CD4-positive, alpha-beta T cell (primary cell): ENCODE measurements around the gene LARGE1. TPM values are rescaled to one million over a fixed set of nuclear protein-coding genes. Genes with fewer than 3 reads are reported as not detected.

Source experiments
- ATAC-seq: fragments of 200-7000 bp; cut with Tn5 transposase; one replicate; pipeline ENCODE4 v1.10.0; 2022; ENCODE audit warnings: mild to moderate bottlenecking; ENCODE audit not compliant: poor library complexity
- CTCF ChIA-PET: fragments of 350-600 bp; sonication (Branson Sonifier 250); formaldehyde crosslinking; loops from one replicate; lab custom pipeline; 2021; ENCODE audit warnings: antibody characterized with exemption, inconsistent platforms; lab: Charles Lee
- POLR2A ChIA-PET: fragments of 350-600 bp; sonication (Branson Sonifier 250); formaldehyde crosslinking; loops from one replicate; lab custom pipeline; 2021; ENCODE audit warnings: antibody characterized with exemption, inconsistent platforms; lab: Charles Lee
- DNase-seq, 14 experiments: peaks; one replicate each; pipeline ENCODE4 v3.0.0-alpha.2; 2013 to 2020; ENCODE audit warnings: mixed read lengths in 2 of 14
- H3K27ac ChIP-seq, 2 donors: one replicate each; pipeline versions ENCODE4 v1.5.1 to v1.7.0; 2013; ENCODE audit warnings: low read length in 2 of 2, low read depth in 1 of 2, mild to moderate bottlenecking in 1 of 2
- H3K27me3 ChIP-seq, 2 experiments: 1 replicate in 1 of 2; 2 replicates in 1 of 2; pipeline versions ENCODE4 v1.6.1 to v1.7.0; 2013; ENCODE audit warnings: low read length in 2 of 2, control low read depth in 1 of 2, mild to moderate bottlenecking in 1 of 2, moderate library complexity in 1 of 2; ENCODE audit not compliant: insufficient read depth in 2 of 2, control insufficient read depth in 1 of 2
- H3K36me3 ChIP-seq: one replicate; pipeline ENCODE4 v1.6.1; 2013; ENCODE audit warnings: low read length, control low read depth; ENCODE audit not compliant: insufficient read depth
- H3K4me1 ChIP-seq: one replicate; pipeline ENCODE4 v1.6.1; 2013; ENCODE audit warnings: low read length, control low read depth; ENCODE audit not compliant: insufficient read depth
- H3K4me3 ChIP-seq: one replicate; pipeline ENCODE4 v1.5.1; 2013; ENCODE audit warnings: mild to moderate bottlenecking, low read length, moderate library complexity
- H3K9me3 ChIP-seq, 2 experiments: 1 replicate in 1 of 2; 2 replicates in 1 of 2; pipeline versions ENCODE4 v1.6.1 to v1.7.0; 2013; ENCODE audit warnings: low read length in 2 of 2, mild to moderate bottlenecking in 2 of 2, control low read depth in 1 of 2, moderate library complexity in 1 of 2; ENCODE audit not compliant: control insufficient read depth in 1 of 2, insufficient read depth in 1 of 2
- H3K27ac Mint-ChIP-seq: one replicate; pipeline ENCODE4 v1.8.0; 2020; ENCODE audit warnings: mixed read lengths
- H3K27me3 Mint-ChIP-seq: one replicate; pipeline ENCODE4 v1.8.0; 2021; ENCODE audit warnings: mixed read lengths
- H3K36me3 Mint-ChIP-seq: one replicate; pipeline ENCODE4 v1.8.0; 2021; ENCODE audit warnings: low read depth, mixed read lengths
- H3K4me1 Mint-ChIP-seq: one replicate; pipeline ENCODE4 v1.8.0; 2021; ENCODE audit warnings: low read depth, mixed read lengths
- H3K4me3 Mint-ChIP-seq: one replicate; pipeline ENCODE4 v1.8.0; 2020; ENCODE audit warnings: mild to moderate bottlenecking, mixed read lengths
- H3K9me3 Mint-ChIP-seq: one replicate; pipeline ENCODE4 v1.8.0; 2020; ENCODE audit warnings: mixed read lengths
- CTCF ChIP-seq: fragments of 200-600 bp; IDR thresholded peaks from one replicate; pipeline ENCODE4 v1.8.0; 2022; ENCODE audit warnings: antibody characterized with exemption, mild to moderate bottlenecking
- intact Hi-C, 2 experiments: fragments of 100-400 bp; cut with DNase I in 1 of 2; cut with micrococcal nuclease in 1 of 2; formaldehyde crosslinking; loops; one replicate each; pipeline versions ENCODE4 v1.15.1 to v1.9.0; 2023 to 2025; cut with DNase I, micrococcal nuclease
- total RNA-seq, 174 experiments: library from RNA in 2 of 174; stranded (reverse) in 2 of 174; gene quantifications; one replicate each; pipeline ENCODE4 v1.2.3 and lab custom pipeline; 2021 to 2026

Gene LARGE1
- total RNA-seq, 2 experiments from 2014 or later, result 0.14 to 0.70 TPM

GRCh38 chr22:33831651-33832050 is 88.6 kb downstream of the LARGE1 start:
- H3K4me3 Mint-ChIP-seq, result no peak overlapping the region
- ChIA-PET CTCF (no interaction called here), POLR2A (no interaction called here)
- intact Hi-C loops, result no loop called here
- no peaks in the 10 kb centered on the region for H3K36me3 ChIP-seq
- ATAC-seq (no peak), DNase-seq (no peak)
- no peak overlapping the region for H3K4me3 ChIP-seq
- no peak overlapping the region for H3K27ac Mint-ChIP-seq
- no peaks in the 10 kb centered on the region for H3K4me1 Mint-ChIP-seq
- H3K4me1 ChIP-seq, result no peaks in the 10 kb centered on the region
- no peaks in the 10 kb centered on the region for H3K36me3 Mint-ChIP-seq
- TF ChIP-seq CTCF, result no peak
- no peaks in the 10 kb centered on the region for H3K9me3 Mint-ChIP-seq
- no peak overlapping the region for H3K27ac ChIP-seq
- H3K9me3 ChIP-seq, result peaks cover 0 to 20% of the 10 kb centered on the region in 2 experiments
- H3K27me3 Mint-ChIP-seq, result no peaks in the 10 kb centered on the region
- H3K27me3 ChIP-seq, result no peaks in the 10 kb centered on the region

GRCh38 chr22:33831207-33831606 is 89.1 kb downstream of the LARGE1 start:
- H3K27me3 Mint-ChIP-seq, result no peaks in the 10 kb centered on the region
- TF ChIP-seq CTCF, result no peak
- Histone ChIP-seq H3K4me1 (no peaks in the 10 kb centered on the region), H3K36me3 (no peaks in the 10 kb centered on the region), H3K27ac (no peak overlapping the region), H3K9me3 (peaks cover 0 to 24% of the 10 kb centered on the region in 2 experiments), H3K27me3 (no peaks in the 10 kb centered on the region), H3K4me3 (no peak overlapping the region)
- no peak for DNase-seq
- CTCF ChIA-PET, result no interaction called here
- H3K27ac Mint-ChIP-seq, result no peak overlapping the region
- no peak for ATAC-seq
- H3K36me3 Mint-ChIP-seq, result no peaks in the 10 kb centered on the region
- POLR2A ChIA-PET, result no interaction called here
- intact Hi-C loops, result no loop called here
- H3K9me3 Mint-ChIP-seq, result no peaks in the 10 kb centered on the region
- no peaks in the 10 kb centered on the region for H3K4me1 Mint-ChIP-seq
- no peak overlapping the region for H3K4me3 Mint-ChIP-seq

GRCh38 chr22:33829546-33830280 is 90.6 kb downstream of the LARGE1 start:
- intact Hi-C loops, result no loop called here
- CTCF ChIA-PET, result no interaction called here
- no peaks in the 10 kb centered on the region for H3K4me1 ChIP-seq
- Mint-ChIP-seq H3K4me1 (no peaks in the 10 kb centered on the region), H3K4me3 (no peak overlapping the region), H3K36me3 (no peaks in the 10 kb centered on the region), H3K9me3 (no peaks in the 10 kb centered on the region), H3K27me3 (no peaks in the 10 kb centered on the region), H3K27ac (no peak overlapping the region)
- H3K27me3 ChIP-seq, result no peaks in the 10 kb centered on the region
- no peaks in the 10 kb centered on the region for H3K36me3 ChIP-seq
- ATAC-seq (no peak), DNase-seq (no peak)
- H3K27ac ChIP-seq, result no peak overlapping the region
- H3K4me3 ChIP-seq, result no peak overlapping the region
- POLR2A ChIA-PET, result no interaction called here
- H3K9me3 ChIP-seq, result peaks cover 0 to 25% of the 10 kb centered on the region in 2 experiments
- TF ChIP-seq CTCF, result no peak
